HG03103 (cell line): ENCODE measurements around the gene EIF4G3.
"Not testable (repeated sequence)": the region's sequence is repeated elsewhere in the genome, so short reads cannot be mapped to it uniquely, and the experiment has no call there.

Experiments used
- ATAC-seq: cut with Tn5 transposase; IDR thresholded peaks from one replicate; pipeline ENCODE4 v1.9.1; 2021; ENCODE audit warnings: low read depth; ENCODE audit not compliant: unreplicated experiment

The EIF4G3 gene

DNA sequence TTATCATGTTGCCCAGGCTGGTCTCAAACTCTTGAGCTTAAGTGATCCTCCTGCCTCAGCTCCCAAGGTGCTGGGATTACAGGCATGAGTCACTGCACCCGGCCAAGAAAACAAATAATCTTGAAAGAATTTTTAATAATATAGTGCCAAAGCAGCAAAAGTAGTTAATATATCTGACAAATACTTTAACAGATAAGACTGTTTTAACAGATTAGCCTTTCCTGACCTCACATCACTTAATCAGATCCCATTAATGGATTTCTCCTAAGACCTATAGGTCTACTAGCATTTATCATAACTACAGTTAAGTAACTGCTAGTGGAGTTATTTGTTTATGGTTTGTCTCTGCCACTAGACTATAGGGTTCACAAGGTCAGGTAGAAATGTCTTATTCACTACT lies 328.5 kb downstream of the EIF4G3 start:
- ATAC-seq = no peak

DNA sequence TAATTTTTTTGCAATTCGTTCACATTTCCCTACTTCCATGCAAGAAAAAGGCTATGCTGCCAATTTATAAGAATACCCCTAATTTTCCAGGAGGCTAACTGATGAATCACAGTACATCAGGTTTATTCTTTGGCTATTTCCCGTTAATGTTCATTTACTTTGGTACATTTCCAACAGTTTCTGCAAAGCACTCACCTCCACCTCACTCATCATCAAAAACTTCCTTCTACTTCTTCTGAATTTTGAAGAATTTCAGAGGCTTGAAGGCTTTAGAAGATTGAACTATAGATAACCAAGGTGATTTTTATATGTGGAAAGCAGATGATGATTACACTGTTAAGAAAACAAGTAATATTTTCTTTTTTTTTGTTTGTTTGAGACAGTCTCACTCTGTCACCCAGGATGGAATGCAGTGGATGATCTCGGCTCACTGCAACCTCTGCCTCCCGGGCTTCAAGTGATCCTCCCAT lies 329.1 kb downstream of the EIF4G3 start:
- no peak for ATAC-seq

DNA sequence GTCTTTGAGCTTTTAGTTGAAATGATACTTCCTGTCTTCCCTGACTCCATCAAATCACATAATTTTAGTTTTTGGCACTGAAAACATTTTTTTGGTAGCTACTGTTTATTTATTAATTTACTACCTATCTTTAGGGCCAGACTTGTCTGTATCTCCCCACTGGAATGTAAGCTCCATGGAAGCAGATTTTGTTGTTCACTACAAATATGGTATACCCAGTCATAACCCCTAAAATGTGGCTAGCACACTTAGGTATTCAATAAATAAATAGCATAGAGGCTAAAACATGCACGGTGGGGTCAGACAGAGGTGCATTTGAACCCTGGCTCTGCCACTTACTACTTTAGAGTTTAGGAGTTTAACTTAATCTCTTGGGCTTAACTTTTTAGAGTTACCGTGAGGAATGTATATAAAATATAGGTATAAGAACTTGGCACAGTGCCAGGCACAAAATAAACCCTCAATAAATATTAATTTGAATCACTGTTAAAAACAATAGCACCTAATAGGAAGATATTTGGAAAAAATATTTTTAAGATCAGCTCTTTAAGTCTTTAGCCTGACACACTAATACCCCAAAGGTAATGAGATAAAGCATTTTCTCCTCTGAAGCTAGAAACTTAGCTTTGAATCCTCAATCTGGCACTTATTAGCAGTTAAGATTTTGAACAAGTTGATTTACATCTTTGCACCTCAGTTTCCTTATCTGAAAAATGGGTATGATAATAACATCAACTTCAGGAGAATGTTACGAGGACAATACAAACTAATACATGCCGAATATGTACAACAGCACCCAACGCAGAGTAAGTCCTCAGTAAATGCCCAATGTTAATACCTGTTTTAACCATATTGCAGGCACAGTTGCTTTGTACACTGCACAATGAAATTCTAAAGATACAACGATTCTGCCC lies 330.0 kb downstream of the EIF4G3 start:
- no peak for ATAC-seq

DNA sequence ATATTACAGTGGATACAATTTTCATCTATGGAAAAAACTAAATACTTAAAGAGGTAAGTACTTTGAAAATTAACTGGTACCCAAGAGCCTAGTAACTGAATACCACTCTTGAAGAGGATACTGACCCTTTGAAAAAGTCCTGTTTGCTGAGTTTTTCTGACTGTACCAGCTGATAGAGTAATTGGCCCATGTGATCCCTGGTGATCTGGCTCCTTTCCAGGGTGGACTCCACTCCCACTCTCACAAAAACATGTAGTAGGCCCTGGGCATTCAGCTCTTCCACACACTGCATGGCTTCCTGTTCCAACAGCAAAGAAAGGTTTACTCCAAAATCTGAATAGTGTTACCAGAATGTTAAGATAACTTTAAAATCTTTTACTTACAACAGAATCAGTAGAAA lies 336.0 kb downstream of the EIF4G3 start:
- no peak for ATAC-seq

DNA sequence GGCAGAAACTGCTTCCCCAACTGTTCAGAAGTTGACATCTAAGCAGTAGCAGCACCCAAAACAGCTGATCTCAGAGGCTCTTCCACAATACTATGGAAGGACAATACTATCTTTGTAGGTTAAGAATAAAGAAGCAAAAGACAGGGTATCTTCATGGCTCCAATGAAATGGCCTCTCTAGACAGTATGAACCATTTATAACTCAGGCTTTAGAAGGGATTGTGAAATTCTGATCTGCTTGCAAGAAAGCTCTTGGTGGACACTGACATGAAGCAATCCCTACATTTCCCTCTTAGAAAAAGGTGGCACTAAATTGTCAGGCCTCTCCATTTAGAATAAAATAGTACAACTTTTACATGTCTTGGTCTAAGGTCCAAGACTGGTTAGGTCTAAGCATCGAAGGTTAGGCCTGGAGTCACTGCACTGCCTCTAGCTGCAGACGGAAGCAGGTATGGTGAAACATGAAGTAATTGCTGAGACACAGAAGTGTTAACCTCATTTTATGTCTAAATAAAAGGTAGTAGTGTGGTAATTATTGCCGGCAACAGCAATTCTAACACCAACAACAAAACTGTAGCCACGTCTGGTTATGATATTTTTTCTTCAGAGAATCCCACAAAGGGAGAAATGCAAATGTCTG lies 339.0 kb downstream of the EIF4G3 start:
- ATAC-seq = no peak

DNA sequence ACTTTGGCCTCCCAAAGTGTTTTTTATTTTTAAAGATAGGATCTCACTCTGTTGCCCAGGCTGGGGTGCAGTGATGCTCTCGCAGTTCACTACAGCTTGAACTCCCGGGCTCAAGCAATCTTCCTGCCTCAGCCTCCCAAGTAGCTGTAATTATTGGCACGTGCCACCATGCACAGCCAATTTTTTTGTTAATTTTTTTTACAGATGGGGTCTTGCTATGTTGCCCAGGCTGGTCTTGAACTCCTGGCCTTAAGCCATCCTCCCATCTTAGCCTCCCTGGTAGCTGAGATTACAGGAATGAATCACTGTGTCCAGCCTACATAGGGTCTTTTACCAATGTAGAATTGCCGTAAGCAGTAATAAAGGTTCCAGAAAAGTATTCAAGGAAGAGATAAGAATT lies 340.5 kb downstream of the EIF4G3 start:
- no peak for ATAC-seq

DNA sequence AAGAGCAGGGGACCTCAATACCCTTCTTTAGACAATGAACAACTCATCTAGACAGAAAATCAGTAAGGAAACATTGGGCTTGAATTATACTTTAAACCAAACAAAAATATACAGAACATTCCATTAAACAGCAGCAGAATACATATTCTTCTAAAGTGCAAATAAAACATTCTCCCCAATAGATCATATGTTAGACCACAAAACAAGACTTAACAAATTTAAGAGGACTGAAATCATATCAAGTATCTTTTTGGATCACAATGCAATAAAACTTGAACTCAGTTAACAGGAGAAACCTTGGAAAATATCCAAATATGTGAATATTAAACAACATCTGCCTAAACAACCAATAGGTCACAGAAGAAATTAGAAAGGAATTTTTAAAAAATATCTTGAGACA lies 341.9 kb downstream of the EIF4G3 start:
- no peak for ATAC-seq

DNA sequence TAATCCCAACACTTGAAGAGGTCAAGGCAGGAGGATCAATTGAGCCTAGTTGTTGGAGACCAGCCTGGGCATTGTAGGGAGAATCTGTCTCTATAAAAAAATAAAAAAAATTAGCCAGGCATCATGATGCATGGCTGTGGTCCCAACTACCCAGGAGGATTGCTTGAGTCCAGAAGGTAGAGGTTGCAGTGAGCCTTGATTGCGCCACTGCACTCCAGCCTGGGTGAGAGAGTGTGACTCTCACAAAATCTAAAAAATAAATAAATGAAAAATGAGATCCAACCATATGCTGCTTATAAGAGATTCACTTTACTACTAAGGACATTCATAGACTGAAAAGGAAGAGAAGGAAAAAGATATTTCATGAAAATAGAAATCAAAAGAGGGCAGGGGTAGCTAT lies 342.5 kb downstream of the EIF4G3 start:
- ATAC-seq = no peak

DNA sequence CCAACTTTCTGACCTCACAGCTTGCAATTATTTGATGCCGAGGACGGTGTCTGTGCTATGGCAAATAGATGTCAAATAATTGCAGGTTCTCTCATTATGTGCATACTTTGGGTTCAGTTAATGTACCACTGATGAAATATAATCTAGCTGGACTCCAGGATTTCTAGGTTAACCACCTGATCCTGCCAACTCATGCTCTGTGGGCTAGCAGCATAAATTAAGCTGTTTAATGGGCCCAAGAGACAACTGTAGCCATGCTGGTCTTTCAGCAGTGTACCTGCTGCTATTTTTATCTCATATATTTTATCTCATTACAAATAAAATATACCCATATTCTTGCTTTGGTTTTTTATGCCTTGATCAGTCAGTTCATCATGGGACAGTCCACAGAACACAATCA lies 346.3 kb downstream of the EIF4G3 start:
- no peak for ATAC-seq

DNA sequence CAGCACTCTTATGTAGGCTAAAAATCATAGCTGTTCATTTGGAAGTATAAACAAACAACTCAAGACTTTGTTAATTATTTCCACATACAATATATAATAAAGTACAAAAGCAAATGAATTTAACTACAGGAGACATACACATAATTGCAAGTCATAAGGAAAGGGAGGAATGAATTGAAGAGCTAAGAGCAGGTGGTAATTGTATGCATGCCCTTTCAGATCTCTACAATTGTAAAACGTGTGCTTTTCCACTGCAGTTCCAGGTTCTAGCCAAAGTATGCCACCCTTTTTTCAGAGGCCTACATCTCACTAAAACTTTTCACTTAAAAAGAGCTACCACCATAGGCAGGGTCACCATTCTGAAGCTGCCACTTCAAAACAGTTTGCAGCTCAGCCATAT lies 346.8 kb downstream of the EIF4G3 start:
- ATAC-seq = no peak

DNA sequence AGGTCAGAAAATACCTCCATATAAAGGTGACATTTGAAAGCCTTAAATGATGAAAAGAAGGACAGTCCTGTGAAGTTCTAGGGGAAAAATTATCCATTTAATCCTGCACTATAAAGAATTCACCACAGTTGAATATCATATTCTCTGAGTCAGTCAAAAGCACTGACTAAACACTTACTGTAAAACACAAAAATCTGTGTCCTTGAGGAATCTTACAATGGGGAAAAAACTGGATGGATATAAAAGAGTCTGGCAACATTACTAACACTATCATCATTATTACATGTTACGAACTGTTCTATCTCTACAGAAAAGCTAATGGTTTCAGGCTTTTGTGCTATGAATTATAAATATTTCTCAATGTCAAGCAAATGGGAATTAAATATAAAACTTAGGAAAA lies 347.2 kb downstream of the EIF4G3 start:
- ATAC-seq = no peak

DNA sequence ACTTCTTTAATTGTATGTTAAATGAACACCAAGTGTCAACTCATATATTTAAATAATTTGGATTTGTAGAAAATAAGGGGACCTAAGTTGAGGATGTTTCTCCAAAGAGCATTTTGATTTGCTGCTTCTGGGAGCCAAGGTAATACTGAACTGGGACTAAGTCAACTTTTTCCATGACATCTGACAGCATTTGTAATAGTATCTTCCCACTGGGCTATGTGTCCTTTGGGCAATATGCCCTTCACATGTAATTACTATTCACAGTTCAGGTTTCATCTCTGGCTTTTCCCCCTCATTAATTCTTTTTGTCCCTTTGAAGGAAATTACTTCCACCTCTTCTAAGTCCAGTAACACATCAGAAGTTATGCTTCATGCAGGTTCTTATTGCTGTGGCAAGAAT lies 352.9 kb downstream of the EIF4G3 start:
- ATAC-seq = no peak

DNA sequence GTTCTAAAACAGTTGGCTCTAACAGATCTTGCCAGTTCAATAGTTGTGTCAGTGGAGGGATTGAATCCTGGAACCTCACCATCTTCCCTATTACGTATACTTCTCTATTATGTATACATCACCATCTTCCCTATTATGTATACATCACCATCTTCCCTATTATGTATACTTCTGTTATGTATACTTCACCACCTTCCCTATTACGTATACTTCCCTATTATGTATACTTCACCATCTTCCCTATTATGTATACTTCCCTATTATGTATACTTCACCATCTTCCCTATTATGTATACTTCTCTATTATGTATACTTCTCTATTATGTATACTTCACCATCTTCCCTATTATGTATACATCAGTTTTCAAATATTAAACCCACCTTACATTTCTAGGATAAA lies 355.2 kb downstream of the EIF4G3 start:
- no peak for ATAC-seq

DNA sequence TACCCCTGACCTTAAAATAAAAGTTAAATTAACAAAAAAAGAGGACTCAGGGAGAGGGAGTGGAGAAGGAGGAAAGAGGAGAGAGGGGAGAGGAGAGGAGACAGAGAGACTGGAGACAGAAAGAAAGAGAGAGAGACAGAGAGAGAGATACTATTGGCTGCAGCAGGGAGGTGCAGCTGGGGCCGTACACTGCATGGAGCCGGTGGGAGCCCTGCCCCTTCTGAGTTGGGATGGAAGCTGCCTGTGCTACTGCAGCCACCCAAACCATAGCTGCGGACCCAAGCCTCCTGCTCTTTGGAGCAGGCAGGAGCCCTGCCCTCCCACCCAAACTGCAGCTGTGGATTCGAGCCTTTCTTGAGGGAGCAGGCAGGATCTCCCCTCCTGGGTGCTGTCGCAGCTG lies 356.9 kb downstream of the EIF4G3 start:
- no peak for ATAC-seq

DNA sequence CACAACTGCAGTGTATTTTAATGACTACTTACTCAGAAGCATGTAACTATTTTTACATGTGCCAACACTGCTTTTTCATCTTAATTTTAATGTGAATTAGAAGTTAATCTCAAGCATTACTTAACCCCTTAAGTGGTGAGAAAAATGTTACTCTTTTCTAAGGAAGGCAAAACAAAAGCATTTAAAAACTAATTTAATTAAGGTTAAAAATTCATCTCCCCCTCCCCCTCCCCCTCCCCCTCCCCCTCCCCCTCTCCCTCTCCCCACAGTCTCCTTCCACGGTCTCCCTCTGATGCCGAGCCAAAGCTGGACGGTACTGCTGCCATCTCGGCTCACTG lies 362.2 kb downstream of the EIF4G3 start:
- no peak for ATAC-seq

DNA sequence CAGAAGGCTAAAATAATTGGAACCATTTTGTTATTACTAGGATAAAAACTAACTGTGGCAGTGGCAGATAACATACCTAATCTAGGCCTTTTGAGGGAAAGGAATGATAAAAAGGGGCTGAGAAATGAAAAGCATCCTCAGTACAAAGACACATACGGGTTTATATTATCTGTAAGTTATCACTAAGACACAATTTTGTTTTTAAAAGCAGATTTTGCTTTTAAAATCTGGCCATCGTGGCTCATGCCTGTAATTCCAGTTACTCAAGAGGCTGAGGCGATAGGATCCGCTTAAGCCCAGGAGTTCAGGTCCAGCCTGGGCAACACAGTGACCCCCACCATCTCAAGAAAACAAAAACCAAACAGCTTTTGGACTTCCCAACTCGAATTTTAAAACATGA lies 364.8 kb downstream of the EIF4G3 start:
- no peak for ATAC-seq

DNA sequence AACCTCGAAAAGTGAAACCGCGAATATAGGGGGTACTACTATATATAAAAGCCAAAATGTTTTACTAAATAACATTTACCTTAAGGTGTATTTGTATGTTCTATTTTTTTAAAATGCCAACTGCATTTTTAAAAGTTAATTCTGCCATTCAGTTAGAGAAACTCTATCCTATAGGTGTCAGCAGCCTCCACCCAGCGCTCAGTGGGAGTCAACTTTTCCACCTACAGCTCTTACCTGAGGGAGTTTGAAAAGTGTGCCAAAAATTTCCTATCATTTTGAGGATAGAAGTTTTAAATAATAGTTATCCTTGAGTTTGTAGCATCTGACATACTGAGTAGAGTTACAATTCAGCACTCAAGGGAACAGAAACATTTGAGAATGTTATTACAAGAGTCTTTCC lies 383.5 kb downstream of the EIF4G3 start:
- ATAC-seq = no peak

DNA sequence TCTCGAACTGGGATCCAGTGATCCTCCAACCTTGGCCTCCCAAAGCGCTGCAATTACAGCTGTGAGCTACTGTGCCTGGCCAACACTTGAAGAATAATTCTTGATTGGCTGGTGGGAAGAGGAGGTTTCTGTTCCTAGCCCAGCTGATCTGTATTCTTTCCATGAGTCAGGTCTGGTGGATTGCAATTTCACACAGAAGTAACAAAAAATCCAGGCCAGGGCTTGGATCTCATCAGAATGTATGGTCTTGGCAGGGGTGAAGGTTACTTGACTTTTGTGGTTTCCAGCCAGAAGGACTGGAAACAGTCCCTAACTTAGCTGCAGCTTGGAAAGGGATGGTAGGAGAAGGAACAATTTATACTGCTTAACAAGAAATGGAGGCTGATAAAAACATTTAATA lies 384.5 kb downstream of the EIF4G3 start:
- no peak for ATAC-seq

DNA sequence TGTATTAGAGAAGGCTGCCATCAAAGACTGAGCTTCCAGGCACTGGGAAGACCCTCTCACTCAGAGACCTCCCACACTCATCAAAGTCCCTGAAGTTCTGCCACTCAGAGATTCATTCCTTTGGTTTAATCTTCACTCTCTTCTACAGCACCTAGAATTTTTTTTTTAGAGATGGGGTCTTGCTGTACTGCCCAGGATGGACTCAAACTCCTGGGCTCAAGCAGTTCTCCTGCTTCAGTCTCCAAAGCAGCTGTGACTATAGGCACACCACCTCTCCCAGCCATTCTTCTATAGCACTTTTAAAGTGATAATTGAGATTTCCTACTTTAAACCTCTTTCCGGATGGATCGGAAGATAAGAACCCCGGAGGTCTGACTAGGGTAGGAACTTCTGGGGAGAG lies 385.9 kb downstream of the EIF4G3 start:
- ATAC-seq = no peak

DNA sequence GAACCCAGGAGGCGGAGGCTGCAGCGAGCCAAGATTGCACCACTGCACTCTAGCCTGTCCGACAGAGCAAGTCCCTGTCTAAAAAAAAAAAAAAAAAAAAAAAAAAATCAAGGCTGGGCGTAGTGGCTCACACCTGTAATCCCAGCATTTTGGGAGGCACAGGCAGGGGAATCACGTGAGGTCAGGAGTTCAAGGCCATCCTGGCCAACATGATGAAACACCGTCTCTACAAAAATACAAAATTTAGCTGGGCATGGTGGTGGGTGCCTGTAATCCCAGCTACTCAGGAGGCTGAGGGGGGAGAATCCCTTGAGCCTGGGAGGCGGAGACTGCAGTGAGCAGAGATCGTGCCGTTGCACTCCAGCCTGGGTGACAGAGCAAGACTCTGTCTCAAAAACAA lies 387.1 kb downstream of the EIF4G3 start:
- ATAC-seq = not testable (repeated sequence)

DNA sequence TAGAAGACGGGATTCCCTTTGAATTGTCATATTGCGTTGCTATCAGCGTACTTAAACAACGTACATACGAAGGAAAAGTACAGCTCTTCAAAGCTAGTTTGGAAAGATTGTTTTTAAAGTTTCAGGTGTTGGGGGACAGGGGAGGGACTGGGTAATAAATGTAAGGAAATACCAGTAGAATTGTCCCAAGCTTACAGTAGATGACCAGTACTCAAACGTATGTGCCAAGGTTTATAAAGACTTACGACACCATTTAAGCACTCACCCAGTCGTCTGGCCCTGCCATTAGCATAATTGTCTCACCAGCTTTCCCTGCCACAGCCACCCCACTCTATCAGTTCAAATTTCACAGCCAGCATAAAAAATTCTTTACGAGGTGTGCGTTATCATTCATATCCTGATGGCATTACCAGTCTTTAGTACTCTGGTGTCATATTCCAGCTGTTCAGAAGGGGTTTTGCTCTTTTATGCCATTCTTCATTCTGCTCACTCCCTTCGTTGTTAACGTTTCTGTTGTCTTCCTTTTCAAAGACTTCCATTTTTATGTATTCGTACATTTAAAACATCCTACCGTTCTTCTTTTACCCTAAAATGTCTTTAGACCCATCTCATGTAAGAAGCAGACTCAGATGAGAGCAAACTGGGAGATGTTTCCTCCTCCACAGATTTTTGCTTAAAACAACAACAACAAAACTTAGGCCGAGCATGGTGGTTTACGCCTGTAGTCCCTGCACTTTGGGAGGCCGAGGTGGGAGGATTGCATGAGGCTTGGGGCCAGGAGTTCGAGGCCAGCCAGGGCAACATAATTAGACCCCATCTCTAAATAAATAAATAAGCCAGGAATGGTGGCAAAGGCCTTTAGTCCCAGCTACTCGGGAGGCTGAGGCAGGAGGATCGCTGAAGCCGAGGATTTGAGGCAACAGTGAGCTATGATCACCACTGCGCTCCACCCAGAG lies 388.6 kb downstream of the EIF4G3 start:
- no peak for ATAC-seq
